Psoas muscle (tissue), 8 donors: ENCODE data around the gene GLP2R. TPM values are rescaled to one million over a fixed set of nuclear protein-coding genes. Genes with fewer than 3 reads are reported as not detected.
A peak's percentile ranks its signal among the peaks of the same experiment; 100 is the strongest.

Experiments used
- ATAC-seq, 4 donors: fragments of 200-7000 bp; cut with Tn5 transposase; one replicate each; pipeline ENCODE4 v1.9.1; 2020; ENCODE audit warnings: moderate library complexity in 3 of 4, mild to moderate bottlenecking in 2 of 4
- DNase-seq, 2 donors: peaks; one replicate each; pipeline ENCODE4 v3.0.0-alpha.2; 2020
- H3K27ac ChIP-seq: fragments of 200-600 bp; one replicate; pipeline ENCODE4 v1.8.0; 2022
- H3K27me3 ChIP-seq, 3 donors: fragments of 200-600 bp in 1 of 3; one replicate each; pipeline versions ENCODE4 v1.6.1 to v1.8.0; 2013 to 2022; ENCODE audit warnings: low read length in 2 of 3, mild to moderate bottlenecking in 2 of 3, moderate library complexity in 1 of 3; ENCODE audit not compliant: insufficient read depth in 3 of 3
- H3K36me3 ChIP-seq, 2 donors: fragments of 200-600 bp in 1 of 2; one replicate each; pipeline versions ENCODE4 v1.6.1 to v1.8.0; 2013 to 2022; ENCODE audit warnings: low read depth in 1 of 2, mild to moderate bottlenecking in 1 of 2, moderate library complexity in 1 of 2; ENCODE audit not compliant: insufficient read depth in 1 of 2
- H3K4me1 ChIP-seq: fragments of 200-600 bp; one replicate; pipeline ENCODE4 v1.8.0; 2022
- H3K4me3 ChIP-seq: fragments of 200-600 bp; one replicate; pipeline ENCODE4 v1.8.0; 2022; ENCODE audit warnings: mild to moderate bottlenecking
- H3K9me3 ChIP-seq: fragments of 200-600 bp; one replicate; pipeline ENCODE4 v1.8.0; 2022
- WGBS, 3 donors: extraction: QIAGEN DNeasy Blood & Tissue Kit; methylation state at CpG; one replicate each; pipeline versions ENCODE4 v1.1.6 to v1.1.7; 2013; 5-methylcytosine and 5-hydroxymethylcytosine counted together
- intact Hi-C, 2 donors: fragments of 100-400 bp; cut with DNase I; formaldehyde crosslinking; loops; one replicate each; pipeline versions ENCODE4 v1.11.0 to v1.14.2; 2022
- polyA plus RNA-seq, 3 donors: library from polyadenylated mRNA; stranded (reverse); fragments of 200-250 nt; gene quantifications; one replicate each; pipeline ENCODE4 v1.2.3, GENCODE V29; 2013
- total RNA-seq, 4 donors: library from RNA; stranded (reverse); fragmentation: NEBNext Ultra II Directional in 2 of 4; extraction: Animal tissue kit (Norgen Biotek cat#: 25700) in 2 of 4; gene quantifications; one replicate each; pipeline versions ENCODE4 v1.2.1 to v1.2.4, GENCODE V29; 2021 to 2023
- TF ChIP-seq, protein P1 (sequence below): fragments of 200-600 bp; IDR thresholded peaks from one replicate; pipeline ENCODE4 v1.8.0; 2022; ENCODE audit warnings: antibody characterized with exemption
- donor health status: healthy with polysubstance abuse.
- donor health status: DM: no; HTN: no; CAD: no; lungs with moderate emphysema.
- donor health status: Bipolar disorder and iron deficiency.
- donor health status: healthy.
- donor health status: DM: yes; HTN: yes; CAD: no.
- donor health status: DM: no; HTN: no; CAD: no.
- donor health status: DM: no; HTN: no; CAD: no.
- donor health status: DM: yes; HTN: yes; CAD: no.

Gene GLP2R
- total and polyA plus RNA-seq, 7 donors: 0.12 to 0.30 (median 0.17) TPM; not detected in 4

GRCh38 chr17:9904277-9905077 lies 78.8 kb downstream of the GLP2R start:
- Histone ChIP-seq H3K9me3 (no peaks in the 10 kb centered on the region), H3K4me3 (no peak overlapping the region), H3K27me3 (peaks cover 0 to 15% (median 0%) of the 10 kb centered on the region in 3 donors), H3K36me3 (no peaks in the 10 kb centered on the region), H3K4me1 (no peaks in the 10 kb centered on the region), H3K27ac (no peak overlapping the region)
- intact Hi-C loops: no loop called here
- TF ChIP-seq, protein P1, sequence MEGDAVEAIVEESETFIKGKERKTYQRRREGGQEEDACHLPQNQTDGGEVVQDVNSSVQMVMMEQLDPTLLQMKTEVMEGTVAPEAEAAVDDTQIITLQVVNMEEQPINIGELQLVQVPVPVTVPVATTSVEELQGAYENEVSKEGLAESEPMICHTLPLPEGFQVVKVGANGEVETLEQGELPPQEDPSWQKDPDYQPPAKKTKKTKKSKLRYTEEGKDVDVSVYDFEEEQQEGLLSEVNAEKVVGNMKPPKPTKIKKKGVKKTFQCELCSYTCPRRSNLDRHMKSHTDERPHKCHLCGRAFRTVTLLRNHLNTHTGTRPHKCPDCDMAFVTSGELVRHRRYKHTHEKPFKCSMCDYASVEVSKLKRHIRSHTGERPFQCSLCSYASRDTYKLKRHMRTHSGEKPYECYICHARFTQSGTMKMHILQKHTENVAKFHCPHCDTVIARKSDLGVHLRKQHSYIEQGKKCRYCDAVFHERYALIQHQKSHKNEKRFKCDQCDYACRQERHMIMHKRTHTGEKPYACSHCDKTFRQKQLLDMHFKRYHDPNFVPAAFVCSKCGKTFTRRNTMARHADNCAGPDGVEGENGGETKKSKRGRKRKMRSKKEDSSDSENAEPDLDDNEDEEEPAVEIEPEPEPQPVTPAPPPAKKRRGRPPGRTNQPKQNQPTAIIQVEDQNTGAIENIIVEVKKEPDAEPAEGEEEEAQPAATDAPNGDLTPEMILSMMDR: no peak
- DNase-seq (no peak), ATAC-seq (no peak)
- WGBS, 3 donors: 93 to 95% (median 93%) methylated on average over 33 to 35 of the region's 35 CpGs

DNA sequence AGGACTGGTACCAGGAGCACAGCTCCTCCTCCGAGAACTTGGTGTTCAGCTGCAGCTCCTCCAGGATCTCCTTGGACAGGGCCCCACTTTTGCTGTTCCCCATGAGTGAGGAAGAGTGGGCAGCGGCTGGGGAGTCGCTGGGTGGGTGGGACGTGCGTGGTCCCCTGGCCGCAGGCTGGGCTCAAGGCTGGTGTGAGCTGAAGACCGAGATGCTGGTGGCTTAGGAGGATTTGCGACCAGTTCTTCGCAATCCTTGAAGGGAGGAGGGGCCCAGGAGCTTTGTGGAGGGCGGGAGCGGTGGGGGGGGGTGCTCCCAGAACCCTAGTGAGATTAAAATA lies 79.3 kb downstream of the GLP2R start, which contains the start of gene RCVRN:
Gene RCVRN, minus strand, starts transcription at position 194 of the 338 bp plus-strand sequence. Its CDS starts 91 bp downstream, at position 103.
- ATAC-seq: no peak
- intact Hi-C loops: no loop called here

GRCh38 chr17:9905902-9906301 lies 80.2 kb downstream of the GLP2R start:
- H3K27me3 ChIP-seq: peaks cover 0 to 18% (median 0%) of the 10 kb centered on the region in 3 donors
- no peak overlapping the region for H3K27ac ChIP-seq
- TF ChIP-seq, protein P1: no peak
- no peak for ATAC-seq
- H3K4me1 ChIP-seq: no peaks in the 10 kb centered on the region
- no peaks in the 10 kb centered on the region for H3K36me3 ChIP-seq
- 8 to 13% (median 9%) methylated on average over 4 of the region's 4 CpGs for WGBS, 3 donors
- no peak overlapping the region for H3K4me3 ChIP-seq
- H3K9me3 ChIP-seq: no peaks in the 10 kb centered on the region
- DNase-seq: peak; percentile 54 to 61
- intact Hi-C loops: no loop called here

More for the DNA sequence above, 79.3 kb downstream of the GLP2R start, which contains the start of gene RCVRN:
- no peak for DNase-seq
- Histone ChIP-seq H3K36me3 (no peaks in the 10 kb centered on the region), H3K27me3 (peaks cover 0 to 18% (median 0%) of the 10 kb centered on the region in 3 donors), H3K4me1 (no peaks in the 10 kb centered on the region), H3K27ac (no peak within 1 kb of the TSS), H3K9me3 (no peaks in the 10 kb centered on the region), H3K4me3 (no peak within 1 kb of the TSS)
- TF ChIP-seq, protein P1: no peak
- WGBS, 3 donors: 89 to 93% (median 89%) methylated on average over 11 of the region's 11 CpGs

GRCh38 chr17:9906616-9907015 lies 80.9 kb downstream of the GLP2R start:
- Histone ChIP-seq H3K9me3 (no peaks in the 10 kb centered on the region), H3K27me3 (peaks cover 0 to 18% (median 2%) of the 10 kb centered on the region in 3 donors), H3K4me1 (no peaks in the 10 kb centered on the region), H3K4me3 (no peak overlapping the region), H3K27ac (no peak overlapping the region), H3K36me3 (no peaks in the 10 kb centered on the region)
- ATAC-seq (no peak), DNase-seq (no peak)
- TF ChIP-seq, protein P1: no peak
- intact Hi-C loops: no loop called here
- WGBS, 3 donors: 76 to 81% (median 78%) methylated on average over 14 of the region's 14 CpGs
